ENCODE results near the gene SH3D19.
A peak's percentile ranks its signal among the peaks of the same experiment; 100 is the strongest.

GRCh38 chr4:151362404-151363164, 37.2 kb upstream of the SH3D19 start:
- TF ChIP-seq, protein P1, sequence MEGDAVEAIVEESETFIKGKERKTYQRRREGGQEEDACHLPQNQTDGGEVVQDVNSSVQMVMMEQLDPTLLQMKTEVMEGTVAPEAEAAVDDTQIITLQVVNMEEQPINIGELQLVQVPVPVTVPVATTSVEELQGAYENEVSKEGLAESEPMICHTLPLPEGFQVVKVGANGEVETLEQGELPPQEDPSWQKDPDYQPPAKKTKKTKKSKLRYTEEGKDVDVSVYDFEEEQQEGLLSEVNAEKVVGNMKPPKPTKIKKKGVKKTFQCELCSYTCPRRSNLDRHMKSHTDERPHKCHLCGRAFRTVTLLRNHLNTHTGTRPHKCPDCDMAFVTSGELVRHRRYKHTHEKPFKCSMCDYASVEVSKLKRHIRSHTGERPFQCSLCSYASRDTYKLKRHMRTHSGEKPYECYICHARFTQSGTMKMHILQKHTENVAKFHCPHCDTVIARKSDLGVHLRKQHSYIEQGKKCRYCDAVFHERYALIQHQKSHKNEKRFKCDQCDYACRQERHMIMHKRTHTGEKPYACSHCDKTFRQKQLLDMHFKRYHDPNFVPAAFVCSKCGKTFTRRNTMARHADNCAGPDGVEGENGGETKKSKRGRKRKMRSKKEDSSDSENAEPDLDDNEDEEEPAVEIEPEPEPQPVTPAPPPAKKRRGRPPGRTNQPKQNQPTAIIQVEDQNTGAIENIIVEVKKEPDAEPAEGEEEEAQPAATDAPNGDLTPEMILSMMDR (IDR thresholded peaks at IDR 0.05): peak; percentile 68 to 99 (median 88)
- no peak for TF ChIP-seq POLR2A (IDR thresholded peaks at IDR 0.05)

All from Peyer's patch (tissue), 4 donors.